ENCODE data around the gene OR4C45.
"Not testable (repeated sequence)": the region's sequence is repeated elsewhere in the genome, so short reads cannot be mapped to it uniquely, and the experiment has no call there.

OR4C45 gene

DNA sequence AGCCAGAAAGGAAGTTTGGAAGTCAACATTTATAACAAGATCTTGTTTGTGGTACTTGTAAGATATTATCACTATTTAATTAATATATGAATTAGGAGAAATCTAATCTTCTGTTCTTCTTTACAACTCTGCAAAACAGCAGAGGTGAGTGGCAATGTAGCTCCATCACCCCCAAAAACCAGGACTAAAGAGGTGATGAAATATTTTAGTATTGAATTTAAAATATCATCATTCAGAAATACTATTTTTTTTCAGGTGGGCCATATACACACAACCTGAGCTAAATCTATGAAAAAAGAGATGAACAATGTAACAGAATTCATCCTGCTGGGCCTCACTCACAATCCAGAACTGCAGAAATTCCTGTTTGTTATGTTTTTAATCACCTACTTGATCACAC is at the start of gene OR4C45:
Gene OR4C45, plus strand, starts transcription at position 301 of the 400 bp plus-strand sequence.
- no peak for DNase-seq (ENCODE audit: low read depth)
- no peak within 1 kb of the TSS for H3K4me3 ChIP-seq (ENCODE audit: low read depth, low read length)
- TF ChIP-seq POLR2A (IDR thresholded peaks at IDR 0.05; ENCODE audit: extremely low read depth, insufficient read length) (no peak), MYC (IDR thresholded peaks at IDR 0.05; ENCODE audit: low read depth, low read length) (no peak)
- TF ChIP-seq, protein P1, sequence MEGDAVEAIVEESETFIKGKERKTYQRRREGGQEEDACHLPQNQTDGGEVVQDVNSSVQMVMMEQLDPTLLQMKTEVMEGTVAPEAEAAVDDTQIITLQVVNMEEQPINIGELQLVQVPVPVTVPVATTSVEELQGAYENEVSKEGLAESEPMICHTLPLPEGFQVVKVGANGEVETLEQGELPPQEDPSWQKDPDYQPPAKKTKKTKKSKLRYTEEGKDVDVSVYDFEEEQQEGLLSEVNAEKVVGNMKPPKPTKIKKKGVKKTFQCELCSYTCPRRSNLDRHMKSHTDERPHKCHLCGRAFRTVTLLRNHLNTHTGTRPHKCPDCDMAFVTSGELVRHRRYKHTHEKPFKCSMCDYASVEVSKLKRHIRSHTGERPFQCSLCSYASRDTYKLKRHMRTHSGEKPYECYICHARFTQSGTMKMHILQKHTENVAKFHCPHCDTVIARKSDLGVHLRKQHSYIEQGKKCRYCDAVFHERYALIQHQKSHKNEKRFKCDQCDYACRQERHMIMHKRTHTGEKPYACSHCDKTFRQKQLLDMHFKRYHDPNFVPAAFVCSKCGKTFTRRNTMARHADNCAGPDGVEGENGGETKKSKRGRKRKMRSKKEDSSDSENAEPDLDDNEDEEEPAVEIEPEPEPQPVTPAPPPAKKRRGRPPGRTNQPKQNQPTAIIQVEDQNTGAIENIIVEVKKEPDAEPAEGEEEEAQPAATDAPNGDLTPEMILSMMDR (IDR thresholded peaks at IDR 0.05; ENCODE audit: low read depth, low read length): no peak
- TF ChIP-seq, protein P2, sequence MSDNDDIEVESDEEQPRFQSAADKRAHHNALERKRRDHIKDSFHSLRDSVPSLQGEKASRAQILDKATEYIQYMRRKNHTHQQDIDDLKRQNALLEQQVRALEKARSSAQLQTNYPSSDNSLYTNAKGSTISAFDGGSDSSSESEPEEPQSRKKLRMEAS (IDR thresholded peaks at IDR 0.05; ENCODE audit: low read depth, low read length): no peak

DNA sequence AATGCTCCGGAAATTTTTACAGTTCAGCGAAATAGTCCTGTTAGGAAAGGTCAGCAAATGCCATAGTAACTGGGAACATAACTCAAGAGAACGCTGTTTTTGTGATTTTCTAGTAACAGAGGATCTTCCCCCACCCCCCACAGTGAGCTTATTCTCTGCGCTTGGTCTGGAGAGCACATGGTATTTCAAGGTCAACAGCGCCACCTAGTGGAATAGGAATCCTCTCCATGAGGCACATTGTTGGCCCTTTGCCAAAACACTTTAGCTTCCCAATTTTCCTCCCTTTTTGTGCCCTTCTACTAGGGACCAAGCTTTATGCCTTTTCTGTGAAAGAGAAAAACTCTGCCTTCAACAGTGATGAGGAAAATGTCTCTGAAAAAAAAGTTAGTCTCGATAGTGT is 37.1 kb upstream of the OR4C45 start:
- peak; percentile 78 for DNase-seq (ENCODE audit: low read depth)
- TF ChIP-seq, protein P2 (IDR thresholded peaks at IDR 0.05; ENCODE audit: low read depth, low read length): peak; percentile 89
- TF ChIP-seq POLR2A (IDR thresholded peaks at IDR 0.05; ENCODE audit: extremely low read depth, insufficient read length): no peak
- TF ChIP-seq, protein P1 (IDR thresholded peaks at IDR 0.05; ENCODE audit: low read depth, low read length): peak; percentile 60
- peak; percentile 80 for TF ChIP-seq MYC (IDR thresholded peaks at IDR 0.05; ENCODE audit: low read depth, low read length)
- no peak overlapping the region for H3K4me3 ChIP-seq (ENCODE audit: low read depth, low read length)

DNA sequence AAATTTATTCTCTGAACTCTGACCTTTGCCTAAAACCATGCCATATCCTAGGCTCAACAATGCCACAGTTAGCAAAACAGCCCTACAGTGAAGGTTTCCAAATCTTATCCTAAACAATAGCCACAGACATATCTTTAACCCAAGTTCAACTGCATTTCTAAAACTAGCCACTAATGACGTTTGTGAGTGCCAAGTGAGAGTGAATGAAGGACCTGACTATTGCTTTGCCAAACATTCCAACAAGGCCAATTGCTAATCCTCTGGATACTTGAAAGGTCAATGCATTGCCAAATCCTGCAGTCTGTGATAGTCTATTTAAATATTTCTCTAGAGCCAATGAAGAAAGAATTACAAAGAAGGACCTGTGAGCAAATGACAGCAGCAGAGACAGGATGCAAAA is 2.5 kb upstream of the OR4C45 start:
- no peak for DNase-seq (ENCODE audit: low read depth)
- no peak overlapping the region for H3K4me3 ChIP-seq (ENCODE audit: low read depth, low read length)
- TF ChIP-seq POLR2A (IDR thresholded peaks at IDR 0.05; ENCODE audit: extremely low read depth, insufficient read length) (no peak), MYC (IDR thresholded peaks at IDR 0.05; ENCODE audit: low read depth, low read length) (no peak)
- TF ChIP-seq, protein P2 (IDR thresholded peaks at IDR 0.05; ENCODE audit: low read depth, low read length): no peak
- TF ChIP-seq, protein P1 (IDR thresholded peaks at IDR 0.05; ENCODE audit: low read depth, low read length): no peak

DNA sequence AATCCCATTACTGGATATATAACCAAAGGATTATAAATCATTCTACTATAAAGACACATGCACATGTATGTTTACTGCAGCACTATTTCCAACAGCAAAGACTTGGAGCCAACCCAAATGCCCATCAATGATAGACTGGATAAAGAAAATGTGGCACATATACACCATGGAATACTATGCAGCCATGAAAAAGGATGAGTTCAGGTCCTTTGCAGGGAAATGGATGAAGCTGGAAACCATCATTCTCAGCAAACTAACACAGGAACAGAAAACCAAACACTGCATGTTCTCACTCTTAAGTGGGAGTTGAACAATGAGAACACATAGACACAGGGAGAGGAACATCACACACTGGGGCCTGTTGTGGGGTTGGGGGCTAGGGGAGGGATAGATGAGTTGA is 3.6 kb downstream of the OR4C45 start:
- H3K4me3 ChIP-seq (ENCODE audit: low read depth, low read length); DNase-seq (ENCODE audit: low read depth): not testable (repeated sequence)

DNA sequence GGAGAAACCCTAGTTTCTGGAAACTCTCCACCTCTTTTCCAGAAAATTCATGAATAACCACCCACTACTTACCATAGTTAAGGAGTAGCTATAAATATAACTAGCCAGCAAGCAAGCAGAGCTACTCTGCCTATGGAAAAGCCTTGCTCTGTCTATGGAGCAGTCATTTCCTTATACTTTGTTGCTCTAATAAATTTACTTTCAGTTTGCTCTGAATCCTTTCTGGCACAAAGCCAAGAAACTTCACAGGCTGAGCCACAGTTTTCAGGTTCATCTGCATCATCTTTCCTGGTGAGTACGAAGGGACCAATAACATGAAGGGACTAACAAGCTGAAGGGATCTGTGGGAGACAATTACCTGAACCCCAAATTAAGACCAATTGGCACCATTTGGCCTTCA is 4.6 kb downstream of the OR4C45 start:
- DNase-seq (ENCODE audit: low read depth): no peak
- TF ChIP-seq, protein P2 (IDR thresholded peaks at IDR 0.05; ENCODE audit: low read depth, low read length): no peak
- TF ChIP-seq POLR2A (IDR thresholded peaks at IDR 0.05; ENCODE audit: extremely low read depth, insufficient read length) (no peak), MYC (IDR thresholded peaks at IDR 0.05; ENCODE audit: low read depth, low read length) (no peak)
- TF ChIP-seq, protein P1 (IDR thresholded peaks at IDR 0.05; ENCODE audit: low read depth, low read length): no peak

DNA sequence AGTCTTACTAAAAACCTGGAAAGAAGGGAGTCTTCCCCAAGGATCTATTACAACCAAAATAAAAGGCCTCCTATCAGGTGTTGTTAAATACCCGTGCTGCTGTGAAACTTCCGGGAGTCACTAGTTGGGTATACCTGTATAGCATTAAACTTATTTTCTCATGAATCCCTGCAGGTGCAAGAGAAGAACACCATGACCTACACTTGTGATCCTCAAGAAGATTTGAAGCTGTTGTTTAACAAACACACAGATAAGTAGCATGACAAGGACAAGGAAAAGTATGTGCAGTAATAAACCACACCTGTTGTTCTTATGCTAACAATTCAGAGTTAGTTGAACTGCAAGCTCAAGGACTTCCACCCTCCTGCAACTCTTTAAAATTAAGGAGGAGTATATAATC is 12.0 kb downstream of the OR4C45 start:
- TF ChIP-seq, protein P2 (IDR thresholded peaks at IDR 0.05; ENCODE audit: low read depth, low read length): no peak
- TF ChIP-seq, protein P1 (IDR thresholded peaks at IDR 0.05; ENCODE audit: low read depth, low read length): no peak
- TF ChIP-seq MYC (IDR thresholded peaks at IDR 0.05; ENCODE audit: low read depth, low read length) (no peak), POLR2A (IDR thresholded peaks at IDR 0.05; ENCODE audit: extremely low read depth, insufficient read length) (no peak)
- DNase-seq (ENCODE audit: low read depth): no peak
- no peak overlapping the region for H3K4me3 ChIP-seq (ENCODE audit: low read depth, low read length)

More for the DNA sequence above, 4.6 kb downstream of the OR4C45 start:
- no peak overlapping the region for H3K4me3 ChIP-seq (ENCODE audit: low read depth, low read length)

DNA sequence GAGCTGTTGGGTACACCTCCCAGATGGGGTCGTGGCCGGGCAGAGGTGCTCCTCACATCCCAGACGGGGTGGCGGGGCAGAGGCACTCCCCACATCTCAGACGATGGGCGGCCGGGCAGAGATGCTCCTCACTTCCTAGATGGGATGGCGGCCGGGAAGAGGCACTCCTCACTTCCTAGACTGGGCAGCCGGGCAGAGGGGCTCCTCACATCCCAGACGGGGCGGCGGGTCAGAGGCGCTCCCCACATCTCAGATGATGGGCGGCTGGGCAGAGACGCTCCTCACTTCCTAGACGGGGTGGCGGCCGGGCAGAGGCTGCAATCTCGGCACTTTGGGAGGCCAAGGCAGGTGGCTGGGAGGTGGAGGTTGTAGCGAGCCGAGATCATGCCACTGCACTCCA is 30.4 kb downstream of the OR4C45 start:
- not testable (repeated sequence) for H3K4me3 ChIP-seq (ENCODE audit: low read depth, low read length); DNase-seq (ENCODE audit: low read depth)
